WI38 (cell line): Measurements from ENCODE around the gene CREB5.

ENCODE experiments used
- H3K4me3 ChIP-seq: 2 replicates; pipeline ENCODE4 v1.5.1; 2011; ENCODE audit warnings: low read depth, mild to moderate bottlenecking, control low read depth, low read length
- CTCF ChIP-seq: IDR thresholded peaks from 2 replicates; pipeline ENCODE4 v1.5.1; 2012; ENCODE audit warnings: low read depth, mild to moderate bottlenecking, control low read depth, low read length

CREB5 gene

GRCh38 chr7:28678431-28678965 is 266.2 kb downstream of the CREB5 start:
- TF ChIP-seq CTCF, result no peak
- no peak overlapping the region for H3K4me3 ChIP-seq

GRCh38 chr7:28681693-28682310 is 269.5 kb downstream of the CREB5 start:
- no peak for TF ChIP-seq CTCF
- no peak overlapping the region for H3K4me3 ChIP-seq

- TF ChIP-seq CTCF, result no peak
These were observed 270.5 kb downstream of the CREB5 start for GRCh38 chr7:28682801-28683200.

GRCh38 chr7:28684650-28685241 is 272.4 kb downstream of the CREB5 start:
- TF ChIP-seq CTCF, result no peak
- no peak overlapping the region for H3K4me3 ChIP-seq

More at GRCh38 chr7:28682801-28683200, 270.5 kb downstream of the CREB5 start:
- no peak overlapping the region for H3K4me3 ChIP-seq

GRCh38 chr7:28685242-28685643 is 272.9 kb downstream of the CREB5 start:
- no peak for TF ChIP-seq CTCF
- H3K4me3 ChIP-seq, result no peak overlapping the region

GRCh38 chr7:28685644-28686417 is 273.5 kb downstream of the CREB5 start:
- TF ChIP-seq CTCF, result no peak
- H3K4me3 ChIP-seq, result peak overlapping the region; percentile 46

GRCh38 chr7:28686418-28686800 is 274.1 kb downstream of the CREB5 start:
- no peak for TF ChIP-seq CTCF
- H3K4me3 ChIP-seq, result peak overlapping the region; percentile 46
